Type B pancreatic cell (in vitro differentiated cells): Measurements from ENCODE around the gene SPEN. TPM values are rescaled to one million over a fixed set of nuclear protein-coding genes. Genes with fewer than 3 reads are reported as not detected.
A peak's percentile ranks its signal among the peaks of the same experiment; 100 is the strongest.

Experiments used
- DNase-seq: peaks from one replicate; pipeline ENCODE4 v3.0.0; 2021; ENCODE audit warnings: mixed read lengths; ENCODE audit not compliant: unreplicated experiment; ENCODE audit errors: extremely low spot score
- H3K27ac Mint-ChIP-seq: 2 replicates; pipeline ENCODE4 v1.8.0; 2021; ENCODE audit warnings: mild to moderate bottlenecking, mixed read lengths
- H3K27me3 Mint-ChIP-seq: 2 replicates; pipeline ENCODE4 v1.8.0; 2021; ENCODE audit warnings: mixed read lengths
- H3K36me3 Mint-ChIP-seq: 2 replicates; pipeline ENCODE4 v1.8.0; 2021; ENCODE audit warnings: mixed read lengths
- H3K4me1 Mint-ChIP-seq: one replicate; pipeline ENCODE4 v1.8.0; 2021; ENCODE audit warnings: mixed read lengths; ENCODE audit not compliant: unreplicated experiment
- H3K4me3 Mint-ChIP-seq: 2 replicates; pipeline ENCODE4 v1.8.0; 2021; ENCODE audit warnings: mild to moderate bottlenecking, mixed read lengths
- H3K9me3 Mint-ChIP-seq: 2 replicates; pipeline ENCODE4 v1.8.0; 2021; ENCODE audit warnings: mixed read lengths
- total RNA-seq: library from RNA; stranded (reverse); gene quantifications from 2 replicates; pipeline ENCODE4 v1.2.1, GENCODE V29; 2021; ENCODE audit warnings: low replicate concordance
- TF ChIP-seq, protein P1 (sequence below): fragments of 200-600 bp; sonication (generic); conservative IDR thresholded peaks from 2 replicates; pipeline ENCODE4 v1.5.0; 2021; ENCODE audit warnings: antibody characterized with exemption, mild to moderate bottlenecking

SPEN gene
- total RNA-seq, 1 donor from 2014 or later, result 66.5 TPM

DNA sequence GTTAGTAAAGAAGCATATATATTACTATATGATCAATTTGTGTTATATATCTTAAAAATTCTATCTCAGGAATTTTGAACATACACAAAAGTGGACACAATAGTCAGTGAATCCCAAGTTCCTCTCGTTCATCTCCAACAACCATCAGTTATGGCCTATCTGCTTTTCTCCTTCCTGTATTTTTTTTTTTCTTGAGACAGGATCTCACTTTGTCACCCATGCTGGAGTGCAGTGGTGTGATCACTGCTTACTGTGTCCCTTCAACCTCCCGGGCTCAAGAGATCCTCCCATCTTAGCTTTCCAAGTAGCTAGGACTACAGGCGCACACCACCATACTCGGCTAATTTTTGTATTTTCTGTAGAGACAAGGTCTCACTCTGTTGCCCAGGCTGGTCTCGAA, 9.4 kb downstream of the SPEN start:
- peaks cover 4% of the 10 kb centered on the region for H3K4me1 Mint-ChIP-seq
- no peaks in the 10 kb centered on the region for H3K27me3 Mint-ChIP-seq
- no peaks in the 10 kb centered on the region for H3K9me3 Mint-ChIP-seq
- H3K36me3 Mint-ChIP-seq, result peaks cover 4% of the 10 kb centered on the region
- H3K27ac Mint-ChIP-seq, result peak overlapping the region; percentile 21
- no peak overlapping the region for H3K4me3 Mint-ChIP-seq
- TF ChIP-seq, protein P1, sequence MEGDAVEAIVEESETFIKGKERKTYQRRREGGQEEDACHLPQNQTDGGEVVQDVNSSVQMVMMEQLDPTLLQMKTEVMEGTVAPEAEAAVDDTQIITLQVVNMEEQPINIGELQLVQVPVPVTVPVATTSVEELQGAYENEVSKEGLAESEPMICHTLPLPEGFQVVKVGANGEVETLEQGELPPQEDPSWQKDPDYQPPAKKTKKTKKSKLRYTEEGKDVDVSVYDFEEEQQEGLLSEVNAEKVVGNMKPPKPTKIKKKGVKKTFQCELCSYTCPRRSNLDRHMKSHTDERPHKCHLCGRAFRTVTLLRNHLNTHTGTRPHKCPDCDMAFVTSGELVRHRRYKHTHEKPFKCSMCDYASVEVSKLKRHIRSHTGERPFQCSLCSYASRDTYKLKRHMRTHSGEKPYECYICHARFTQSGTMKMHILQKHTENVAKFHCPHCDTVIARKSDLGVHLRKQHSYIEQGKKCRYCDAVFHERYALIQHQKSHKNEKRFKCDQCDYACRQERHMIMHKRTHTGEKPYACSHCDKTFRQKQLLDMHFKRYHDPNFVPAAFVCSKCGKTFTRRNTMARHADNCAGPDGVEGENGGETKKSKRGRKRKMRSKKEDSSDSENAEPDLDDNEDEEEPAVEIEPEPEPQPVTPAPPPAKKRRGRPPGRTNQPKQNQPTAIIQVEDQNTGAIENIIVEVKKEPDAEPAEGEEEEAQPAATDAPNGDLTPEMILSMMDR, result no peak
- no peak for DNase-seq

DNA sequence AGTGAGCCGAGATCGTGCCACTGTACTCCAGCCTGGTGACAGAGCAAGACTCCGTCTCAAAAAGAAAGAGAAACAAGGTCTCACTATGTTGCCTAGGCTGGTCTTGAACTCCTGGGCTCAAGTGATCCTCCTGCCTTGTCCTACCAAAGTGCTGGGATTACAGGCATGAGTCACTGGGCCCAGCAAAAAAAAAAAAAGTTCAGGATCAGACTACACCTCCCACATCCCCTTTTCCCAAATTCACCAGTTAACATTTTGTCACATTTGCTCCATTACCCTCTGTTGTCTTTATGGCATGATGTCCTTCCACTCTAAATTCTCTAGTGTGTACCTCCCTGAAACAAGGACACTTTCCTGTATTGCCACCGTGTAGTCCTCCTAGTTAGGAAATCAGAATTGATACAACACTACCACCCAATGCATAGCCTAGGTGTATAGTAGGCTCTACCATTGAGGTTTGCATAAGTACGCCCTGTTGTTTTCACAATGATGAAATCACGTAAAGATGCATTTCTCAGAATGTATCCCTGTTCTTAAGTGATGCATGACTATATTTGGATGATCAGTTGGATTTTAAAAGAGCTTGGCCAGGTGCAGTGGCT, 10.7 kb downstream of the SPEN start:
- Mint-ChIP-seq H3K27me3 (no peaks in the 10 kb centered on the region), H3K9me3 (no peaks in the 10 kb centered on the region), H3K27ac (peak overlapping the region; percentile 11), H3K4me3 (no peak overlapping the region), H3K36me3 (peaks cover 4% of the 10 kb centered on the region), H3K4me1 (peaks cover 4% of the 10 kb centered on the region)
- DNase-seq, result no peak
- TF ChIP-seq, protein P1, result no peak

DNA sequence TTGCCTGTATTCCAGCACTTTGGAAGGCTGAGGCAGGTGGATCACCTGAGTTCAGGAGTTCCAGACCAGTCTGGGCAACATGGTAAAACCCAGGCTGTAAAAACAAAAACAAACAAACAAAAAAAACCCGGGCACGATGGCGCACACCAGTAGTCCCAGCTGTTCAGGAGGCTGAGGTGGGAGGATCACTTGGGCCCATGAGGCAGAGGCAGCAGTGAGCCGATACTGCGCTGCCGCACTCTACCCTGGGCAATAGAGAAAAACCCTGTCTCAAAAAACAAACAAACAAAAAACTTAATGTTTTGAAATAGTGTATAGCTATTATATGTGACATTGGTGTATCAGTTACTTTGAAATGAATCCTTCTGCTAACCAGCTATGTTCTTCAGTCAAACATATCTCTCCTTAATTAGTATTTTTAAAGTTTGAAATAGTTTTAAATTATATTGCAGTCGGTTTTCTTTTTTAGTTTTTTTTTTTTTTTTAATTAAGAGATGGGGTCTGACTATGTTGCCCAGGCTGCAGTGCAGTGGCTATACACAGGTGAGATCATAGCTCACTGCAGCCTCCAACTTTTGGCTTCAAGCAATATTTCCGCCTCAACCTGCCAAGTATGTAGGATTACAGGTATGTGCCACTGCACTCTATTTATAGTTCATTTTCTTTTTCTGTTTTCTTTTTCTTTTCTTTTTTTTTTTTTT, 11.3 kb downstream of the SPEN start:
- no peak overlapping the region for H3K27ac Mint-ChIP-seq
- TF ChIP-seq, protein P1, result no peak
- DNase-seq, result peak; percentile 27
- H3K9me3 Mint-ChIP-seq, result no peaks in the 10 kb centered on the region
- no peaks in the 10 kb centered on the region for H3K27me3 Mint-ChIP-seq
- no peak overlapping the region for H3K4me3 Mint-ChIP-seq
- peaks cover 7% of the 10 kb centered on the region for H3K4me1 Mint-ChIP-seq
- peaks cover 6% of the 10 kb centered on the region for H3K36me3 Mint-ChIP-seq

DNA sequence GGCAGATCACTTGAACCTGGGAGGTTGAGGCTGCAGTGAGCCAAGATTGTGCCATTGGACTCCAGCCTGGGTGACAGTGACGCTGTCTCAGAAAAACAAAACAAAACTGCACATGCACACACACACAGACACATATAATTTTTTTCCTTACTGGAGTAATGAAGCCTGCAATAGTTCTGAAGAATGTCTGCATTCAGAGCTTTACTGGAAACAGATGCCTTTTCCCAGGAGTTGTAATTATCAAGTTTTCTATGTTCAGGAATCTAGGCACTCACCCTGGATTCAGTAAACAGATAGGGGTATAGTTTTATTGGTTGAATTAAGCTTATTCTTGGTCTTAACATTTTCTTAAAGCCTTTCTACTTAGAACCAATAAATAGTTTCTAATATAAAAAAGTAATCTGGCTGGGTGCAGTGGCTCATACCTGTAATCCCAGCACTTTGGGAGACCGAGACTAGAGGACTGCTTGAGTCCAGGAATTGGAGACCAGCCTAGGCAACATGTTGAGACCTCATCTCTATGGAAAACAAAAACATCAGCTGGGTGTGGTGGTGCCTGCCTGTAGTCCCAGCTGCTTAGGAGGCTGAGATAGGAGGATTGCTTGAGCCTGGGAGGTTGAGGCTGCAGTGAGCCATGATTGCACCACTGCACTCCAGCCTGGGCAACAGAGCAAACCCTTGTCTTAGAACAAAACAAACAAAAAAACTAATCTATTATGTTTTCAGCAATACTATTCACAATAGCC, 15.8 kb downstream of the SPEN start:
- Mint-ChIP-seq H3K4me3 (no peak overlapping the region), H3K27me3 (no peaks in the 10 kb centered on the region), H3K9me3 (no peaks in the 10 kb centered on the region), H3K27ac (peak overlapping the region; percentile 17), H3K36me3 (peaks cover 11% of the 10 kb centered on the region), H3K4me1 (peaks cover 4% of the 10 kb centered on the region)
- TF ChIP-seq, protein P1, result no peak
- no peak for DNase-seq

DNA sequence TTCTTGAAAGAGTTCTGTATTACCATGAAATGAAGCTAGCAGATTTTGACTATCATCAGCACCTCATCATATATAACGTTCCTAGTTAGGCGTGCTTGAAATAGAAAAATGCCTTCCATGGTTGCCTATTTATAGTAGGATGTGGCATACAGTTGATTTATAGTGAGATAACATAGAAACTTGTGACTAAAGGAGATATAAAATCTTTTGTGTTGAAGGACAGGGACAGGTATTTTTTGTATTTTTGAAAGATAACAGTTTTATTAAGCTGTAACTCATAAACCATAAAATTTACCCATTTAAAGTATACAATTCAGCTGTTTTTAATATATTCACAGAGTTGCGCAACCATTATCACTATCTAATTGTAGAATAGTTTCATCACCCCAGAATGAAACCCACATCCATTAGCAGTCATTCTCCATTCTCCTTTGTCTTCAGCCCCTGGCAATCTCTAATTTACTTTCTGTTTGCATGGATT, 19.3 kb downstream of the SPEN start:
- Mint-ChIP-seq H3K4me1 (peaks cover 13% of the 10 kb centered on the region), H3K36me3 (peaks cover 18% of the 10 kb centered on the region), H3K27ac (no peak overlapping the region), H3K4me3 (no peak overlapping the region), H3K27me3 (no peaks in the 10 kb centered on the region), H3K9me3 (no peaks in the 10 kb centered on the region)
- no peak for DNase-seq
- TF ChIP-seq, protein P1, result no peak
